ENCODE measurements around the gene IFIT3. TPM values are rescaled to one million over a fixed set of nuclear protein-coding genes. Genes with fewer than 3 reads are reported as not detected.

The IFIT3 gene
- total and polyA plus RNA-seq, 9 of the 15 experiments (the other 6 are each of a cell fraction or from before 2014, with no cell fraction given), result 0.23 to 2.2 (median 0.77) TPM

GRCh38 chr10:89310056-89310893 is 17.5 kb upstream of the IFIT3 start:
- H3K27ac ChIP-seq (ENCODE audit: extremely low read depth, low read depth, low read length), result no peak overlapping the region

DNA sequence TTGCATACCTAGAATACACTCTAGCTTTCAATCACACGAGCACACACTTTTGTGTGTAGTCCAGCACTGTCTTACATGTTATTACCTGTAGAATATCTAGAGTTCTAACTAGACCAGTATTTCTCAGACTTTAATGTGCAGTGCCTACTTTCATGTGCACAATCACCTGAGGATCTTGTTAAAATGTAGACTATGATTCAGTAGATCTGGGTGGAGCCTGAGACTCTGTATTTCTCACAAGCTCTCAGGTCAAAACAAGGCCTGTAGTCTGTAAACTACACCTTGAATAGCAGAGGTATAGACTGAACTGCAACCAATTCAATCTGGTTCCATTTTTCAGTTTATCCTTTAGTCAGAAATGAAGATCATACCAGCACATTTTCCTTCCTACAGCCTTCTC is 14.8 kb upstream of the IFIT3 start:
- H3K9me1 ChIP-seq (ENCODE audit: control insufficient read depth, insufficient read depth, low read length), result no peaks in the 10 kb centered on the region
- H3K4me1 ChIP-seq (replicated peaks in 1 of 2; ENCODE audit: control insufficient read depth in 2 of 2, insufficient read depth in 2 of 2, low read length in 2 of 2), result no peaks in the 10 kb centered on the region; a peak in 1 of 5 replicates
- no peak overlapping the region for H2AFZ ChIP-seq (ENCODE audit: low read depth, low read length)
- FAIRE-seq, result no peak
- no peaks in the 10 kb centered on the region for H3K9me3 ChIP-seq (replicated peaks; ENCODE audit: control insufficient read depth, insufficient read depth, low read depth, low read length)
- no peak overlapping the region for H3K9ac ChIP-seq (ENCODE audit: insufficient read depth in 1 of 2, low read depth in 2 of 2, low read length in 2 of 2)
- no peaks in the 10 kb centered on the region for H3K79me2 ChIP-seq (ENCODE audit: control insufficient read depth, insufficient read depth, low read length)
- WGBS (ENCODE audit: insufficient coverage, low coverage, missing lambda C conversion rate), result 8% methylated on average over 1 of the region's 1 CpG
- in situ Hi-C loops (cut with MboI), result no loop called here
- H3K4me2 ChIP-seq (ENCODE audit: insufficient read depth, low read length), result no peak overlapping the region
- no peak overlapping the region for H3K27ac ChIP-seq (ENCODE audit: extremely low read depth, low read depth, low read length)
- no peaks in the 10 kb centered on the region for H3K36me3 ChIP-seq (ENCODE audit: control insufficient read depth, insufficient read depth, low read length)
- H3K27me3 ChIP-seq (ENCODE audit: control insufficient read depth in 2 of 2, insufficient read depth in 2 of 2, low read length in 2 of 2), result no peaks in the 10 kb centered on the region
- CTCF ChIA-PET (ENCODE audit: low intra/inter-chr PET ratio), result no interaction called here
- no peak for DNase-seq (ENCODE audit: extremely low read depth in 1 of 4, low spot score in 3 of 4)
- no peak for ATAC-seq
- no peak overlapping the region for H3K4me3 ChIP-seq
- H4K20me1 ChIP-seq (replicated peaks; ENCODE audit: control insufficient read depth, insufficient read depth, low read length), result no peaks in the 10 kb centered on the region
- intact Hi-C loops (cut with micrococcal nuclease), result no loop called here
- BruUV-seq (replicated peaks), result no TSS peak
- POLR2A ChIA-PET, result no interaction called here
- TF ChIP-seq ZNF583 (CRISPR knock-in tag; IDR thresholded peaks at IDR 0.05) (no peak), ZBTB8A (IDR thresholded peaks at IDR 0.05; ENCODE audit: partially characterized antibody) (no peak), HOMEZ (CRISPR knock-in tag; IDR thresholded peaks at IDR 0.05) (no peak), ZFPM2 (CRISPR knock-in tag; IDR thresholded peaks at IDR 0.05) (no peak), ZNF280A (IDR thresholded peaks at IDR 0.05; ENCODE audit: low read depth, partially characterized antibody) (no peak), TCFL5 (CRISPR knock-in tag; conservative IDR thresholded peaks at IDR 0.05) (no peak), CHD1 (IDR thresholded peaks at IDR 0.05; ENCODE audit: low read length) (no peak)
- TF ChIP-seq, protein P1, sequence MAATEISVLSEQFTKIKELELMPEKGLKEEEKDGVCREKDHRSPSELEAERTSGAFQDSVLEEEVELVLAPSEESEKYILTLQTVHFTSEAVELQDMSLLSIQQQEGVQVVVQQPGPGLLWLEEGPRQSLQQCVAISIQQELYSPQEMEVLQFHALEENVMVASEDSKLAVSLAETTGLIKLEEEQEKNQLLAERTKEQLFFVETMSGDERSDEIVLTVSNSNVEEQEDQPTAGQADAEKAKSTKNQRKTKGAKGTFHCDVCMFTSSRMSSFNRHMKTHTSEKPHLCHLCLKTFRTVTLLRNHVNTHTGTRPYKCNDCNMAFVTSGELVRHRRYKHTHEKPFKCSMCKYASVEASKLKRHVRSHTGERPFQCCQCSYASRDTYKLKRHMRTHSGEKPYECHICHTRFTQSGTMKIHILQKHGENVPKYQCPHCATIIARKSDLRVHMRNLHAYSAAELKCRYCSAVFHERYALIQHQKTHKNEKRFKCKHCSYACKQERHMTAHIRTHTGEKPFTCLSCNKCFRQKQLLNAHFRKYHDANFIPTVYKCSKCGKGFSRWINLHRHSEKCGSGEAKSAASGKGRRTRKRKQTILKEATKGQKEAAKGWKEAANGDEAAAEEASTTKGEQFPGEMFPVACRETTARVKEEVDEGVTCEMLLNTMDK (IDR thresholded peaks at IDR 0.05; ENCODE audit: borderline replicate concordance, insufficient read depth, low read depth, low read length, poor library complexity, severe bottlenecking), result no peak

More at GRCh38 chr10:89310056-89310893, 17.5 kb upstream of the IFIT3 start:
- H3K4me3 ChIP-seq, result no peak overlapping the region
- 9% methylated on average over 2 of the region's 2 CpGs for WGBS (ENCODE audit: insufficient coverage, low coverage, missing lambda C conversion rate)
- DNase-seq (ENCODE audit: extremely low read depth in 1 of 4, low spot score in 3 of 4) (no peak), ATAC-seq (no peak), FAIRE-seq (no peak)
- intact Hi-C loops (cut with micrococcal nuclease) (no loop called here), in situ Hi-C loops (cut with MboI) (no loop called here)
- H3K4me1 ChIP-seq (replicated peaks in 1 of 2; ENCODE audit: control insufficient read depth in 2 of 2, insufficient read depth in 2 of 2, low read length in 2 of 2), result no peaks in the 10 kb centered on the region
- H3K9me1 ChIP-seq (ENCODE audit: control insufficient read depth, insufficient read depth, low read length), result no peaks in the 10 kb centered on the region
- no peaks in the 10 kb centered on the region for H3K36me3 ChIP-seq (ENCODE audit: control insufficient read depth, insufficient read depth, low read length)
- no TSS peak for BruUV-seq (replicated peaks)
- H2AFZ ChIP-seq (ENCODE audit: low read depth, low read length), result no peak overlapping the region
- H3K9ac ChIP-seq (ENCODE audit: insufficient read depth in 1 of 2, low read depth in 2 of 2, low read length in 2 of 2), result no peak overlapping the region
- POLR2A ChIA-PET, result no interaction called here
- TF ChIP-seq HMGN3 (IDR thresholded peaks at IDR 0.05; ENCODE audit: borderline replicate concordance, extremely low read depth, insufficient read length, low read depth, low read length) (no peak), SAFB (IDR thresholded peaks at IDR 0.05; ENCODE audit: borderline replicate concordance, low read depth, low read length) (no peak)
- H4K20me1 ChIP-seq (replicated peaks; ENCODE audit: control insufficient read depth, insufficient read depth, low read length), result no peaks in the 10 kb centered on the region
- no peaks in the 10 kb centered on the region for H3K9me3 ChIP-seq (replicated peaks; ENCODE audit: control insufficient read depth, insufficient read depth, low read depth, low read length)
- no peaks in the 10 kb centered on the region for H3K79me2 ChIP-seq (ENCODE audit: control insufficient read depth, insufficient read depth, low read length)
- H3K4me2 ChIP-seq (ENCODE audit: insufficient read depth, low read length), result no peak overlapping the region
- CTCF ChIA-PET (ENCODE audit: low intra/inter-chr PET ratio), result no interaction called here
- H3K27me3 ChIP-seq (ENCODE audit: control insufficient read depth in 2 of 2, insufficient read depth in 2 of 2, low read length in 2 of 2), result peaks cover 0 to 6% of the 10 kb centered on the region in 2 experiments; a peak in 2 of 5 replicates

Measured in K562 (cell line).